ENCODE results near the gene LRRC14B. TPM values are rescaled to one million over a fixed set of nuclear protein-coding genes. Genes with fewer than 3 reads are reported as not detected.
"Not testable (repeated sequence)": the region's sequence is repeated elsewhere in the genome, so short reads cannot be mapped to it uniquely, and the experiment has no call there.

The LRRC14B gene
- total RNA-seq, 1 donor from 2014 or later: not detected

- H3K4me3 ChIP-seq; H3K27ac ChIP-seq; ATAC-seq; intact Hi-C loops (cut with DNase I); DNase-seq; H3K27me3 ChIP-seq; H3K9me3 ChIP-seq; H3K4me1 ChIP-seq: not testable (repeated sequence)
- peaks cover 80% of the 10 kb centered on the region for H3K36me3 ChIP-seq
These were observed 54.4 kb downstream of the LRRC14B start for GRCh38 chr5:245717-246116.

Other genes with a start within 250 kb of the LRRC14B start
- 2.0 TPM for gene PLEKHG4B, start 99.3 kb upstream of the LRRC14B start, total RNA-seq
- 5.5 TPM for gene CCDC127, start 26.7 kb downstream of the LRRC14B start, total RNA-seq
- gene SDHA, start 26.8 kb downstream of the LRRC14B start, total RNA-seq: 94.0 TPM
- 69.5 TPM for gene PDCD6, start 80.2 kb downstream of the LRRC14B start, total RNA-seq
- gene AHRR, start 130.2 kb downstream of the LRRC14B start, total RNA-seq: 11.3 TPM

Data from upper lobe of right lung (tissue), 1 donor.